GM12878 (cell line): ENCODE results near the gene KIF5C. TPM values are rescaled to one million over a fixed set of nuclear protein-coding genes. Genes with fewer than 3 reads are reported as not detected.

Experiments used
- ATF2 ChIP-seq: IDR thresholded peaks from 2 replicates; pipeline ENCODE4 v1.6.1; 2012; ENCODE audit warnings: low read length, inconsistent platforms
- BHLHE40 ChIP-seq, 2 experiments: fragments of 450-650 bp in 1 of 2; IDR thresholded peaks; 2 replicates each; pipeline ENCODE4 v1.6.1; 2011 to 2017; ENCODE audit warnings: low read depth in 2 of 2, borderline replicate concordance in 1 of 2, improper control_type of control experiment in 1 of 2, low read length in 1 of 2, mild to moderate bottlenecking in 1 of 2
- CTCF ChIP-seq, 3 experiments: IDR thresholded peaks in 2 of 3; conservative IDR thresholded peaks in 1 of 3; 2 replicates each; pipeline ENCODE4 v1.5.1; 2011; ENCODE audit warnings: low read depth in 3 of 3, low read length in 3 of 3, mild to moderate bottlenecking in 3 of 3, control low read depth in 2 of 3, moderate library complexity in 2 of 3, inconsistent platforms in 1 of 3, mixed read lengths in 1 of 3; ENCODE audit not compliant: control insufficient read depth in 2 of 3, insufficient read depth in 1 of 3; ENCODE audit errors: extremely low read depth in 1 of 3
- EP300 ChIP-seq, 2 experiments: fragments of 150-350 bp in 1 of 2; IDR thresholded peaks; 2 replicates each; pipeline ENCODE4 v1.6.1; 2011 to 2012; ENCODE audit warnings: low read depth in 2 of 2, low read length in 2 of 2, borderline replicate concordance in 1 of 2, improper control_type of control experiment in 1 of 2, inconsistent platforms in 1 of 2; ENCODE audit not compliant: control insufficient read depth in 1 of 2
- GATAD2B ChIP-seq: fragments of 450-650 bp; conservative IDR thresholded peaks from 2 replicates; pipeline ENCODE4 v1.6.1; 2017; ENCODE audit warnings: low read depth, mild to moderate bottlenecking, moderate library complexity
- KAT2A ChIP-seq: conservative IDR thresholded peaks from 2 replicates; pipeline ENCODE4 v1.6.1; 2011; ENCODE audit warnings: low read depth, low read length; ENCODE audit not compliant: control insufficient read depth
- MAX ChIP-seq: IDR thresholded peaks from 2 replicates; pipeline ENCODE4 v1.6.1; 2012; ENCODE audit warnings: low read depth, low read length, improper control_type of control experiment
- PBX3 ChIP-seq: IDR thresholded peaks from 2 replicates; pipeline ENCODE4 v1.6.1; 2011; ENCODE audit warnings: mild to moderate bottlenecking, low read depth, low read length, moderate library complexity; ENCODE audit not compliant: insufficient replicate concordance
- POLR2A ChIP-seq: IDR thresholded peaks from 2 replicates; pipeline ENCODE4 v1.6.1; 2011; ENCODE audit warnings: low read depth, mild to moderate bottlenecking, low read length
- RCOR1 ChIP-seq: conservative IDR thresholded peaks from 2 replicates; pipeline ENCODE4 v1.6.1; 2012; ENCODE audit warnings: low read depth, low read length, improper control_type of control experiment
- SKIL ChIP-seq: fragments of 450-650 bp; IDR thresholded peaks from 2 replicates; pipeline ENCODE4 v1.6.1; 2017; ENCODE audit warnings: mild to moderate bottlenecking, low read depth, inconsistent platforms; ENCODE audit not compliant: poor library complexity, severe bottlenecking
- TCF12 ChIP-seq: IDR thresholded peaks from 2 replicates; pipeline ENCODE4 v1.6.1; 2011; ENCODE audit warnings: low read depth, mild to moderate bottlenecking, low read length
- USF1 ChIP-seq: IDR thresholded peaks from 2 replicates; pipeline ENCODE4 v1.6.1; 2011; ENCODE audit warnings: borderline replicate concordance, low read depth, mild to moderate bottlenecking, moderate library complexity, mixed read lengths, low read length; ENCODE audit not compliant: insufficient read depth; ENCODE audit errors: extremely low read length
- YBX1 ChIP-seq: fragments of 450-650 bp; IDR thresholded peaks from 2 replicates; pipeline ENCODE4 v1.6.1; 2016; ENCODE audit warnings: antibody characterized with exemption
- ZBTB4 ChIP-seq: fragments of 450-650 bp; formaldehyde crosslinking; IDR thresholded peaks from 2 replicates; pipeline ENCODE4 v1.4.0; 2022; ENCODE audit warnings: mild to moderate bottlenecking, moderate library complexity
- polyA plus RNA-seq, 11 experiments: library from polyadenylated mRNA; depleted of rRNA in 4 of 11; unstranded in 6 of 11; stranded (reverse) in 5 of 11; fragments of >200 nt; fragmentation: Nextera tagmentation in 4 of 11; fragmentation: Illumina TruSeq in 1 of 11; extraction: Ambion mirVana in 4 of 11; extraction: Trizol in 1 of 11; gene quantifications; 1 replicate in 1 of 11; 2 replicates in 10 of 11; pipeline versions ENCODE4 v1.2.1 to v1.2.3, GENCODE V29; 2011 to 2016; ENCODE audit warnings: inconsistent platforms in 2 of 11, missing spikeins in 2 of 11, low read depth in 1 of 11
- total RNA-seq, 4 experiments: library from RNA; depleted of rRNA in 3 of 4; stranded (reverse); fragments of >200 nt in 3 of 4; fragmentation: Illumina TruSeq in 1 of 4; extraction: Trizol in 1 of 4; gene quantifications; 2 replicates each; pipeline versions ENCODE4 v1.2.1 to v1.2.3, GENCODE V29; 2013 to 2021

The KIF5C gene
- total and polyA plus RNA-seq, 10 of the 15 experiments (the other 5 are each of a cell fraction or from before 2014, with no cell fraction given): 0.08 to 0.49 (median 0.24) TPM

- no peak for TF ChIP-seq ZBTB4
- no peak for TF ChIP-seq TCF12
- no peak for TF ChIP-seq RCOR1
- no peak for TF ChIP-seq SKIL
- 0 out of 2 replicates have a peak, but pooled peaks have one; percentile 32 for TF ChIP-seq GATAD2B
- no peak for TF ChIP-seq BHLHE40 (IDR thresholded peaks at IDR 0.05; ENCODE audit: borderline replicate concordance in 1 of 2, low read depth in 2 of 2, low read length in 1 of 2)
- no peak for TF ChIP-seq YBX1
- TF ChIP-seq ATF2: no peak
- peak; percentile 55; the same call in 1 of the 2 replicates for TF ChIP-seq POLR2A
- no peak for TF ChIP-seq MAX
- TF ChIP-seq USF1: no peak
- TF ChIP-seq CTCF (IDR thresholded peaks at IDR 0.05 in 2 of 3, conservative IDR thresholded peaks at IDR 0.05 in 1 of 3; ENCODE audit: control insufficient read depth in 2 of 3, extremely low read depth in 1 of 3, insufficient read depth in 1 of 3, low read depth in 3 of 3, low read length in 3 of 3): 0 out of 6 replicates have a peak, but pooled peaks of 2 of the 3 experiments have one; percentile 1 to 8
- no peak for TF ChIP-seq EP300 (IDR thresholded peaks at IDR 0.05; ENCODE audit: borderline replicate concordance in 1 of 2, control insufficient read depth in 1 of 2, low read depth in 2 of 2, low read length in 2 of 2)
- no peak for TF ChIP-seq KAT2A
- TF ChIP-seq PBX3: no peak
Observed at GRCh38 chr2:149038442-149039212, 163.6 kb downstream of the KIF5C start, which contains the start of gene LYPD6B (continued).
